ENCODE measurements around the gene LZTR1.

The LZTR1 gene

GRCh38 chr22:20965888-20966855 is 15.9 kb upstream of the LZTR1 start:
- H2AFZ ChIP-seq (ENCODE audit: low read depth): no peak overlapping the region
- no peaks in the 10 kb centered on the region for H3K79me2 ChIP-seq (ENCODE audit: insufficient read depth, low read depth)
- H3K4me1 ChIP-seq (ENCODE audit: low read depth, poor library complexity, severe bottlenecking): peaks cover 5% of the 10 kb centered on the region
- H4K20me1 ChIP-seq (ENCODE audit: insufficient read depth): no peaks in the 10 kb centered on the region
- no peak overlapping the region for H3K27ac ChIP-seq
- peaks cover 11% of the 10 kb centered on the region; the same call in 1 of the 2 replicates for H3K27me3 ChIP-seq (ENCODE audit: insufficient read depth, low read depth)
- H3K36me3 ChIP-seq (ENCODE audit: insufficient read depth): no peaks in the 10 kb centered on the region
- no peak overlapping the region for H3K4me3 ChIP-seq (IDR thresholded peaks at IDR 0.05; ENCODE audit: insufficient read depth, low read depth, low read length)
- no peak overlapping the region for H3K9ac ChIP-seq
- H3K4me2 ChIP-seq: no peak overlapping the region
- no peak for TF ChIP-seq CTCF (conservative IDR thresholded peaks at IDR 0.05; ENCODE audit: low read depth, low read length)

DNA sequence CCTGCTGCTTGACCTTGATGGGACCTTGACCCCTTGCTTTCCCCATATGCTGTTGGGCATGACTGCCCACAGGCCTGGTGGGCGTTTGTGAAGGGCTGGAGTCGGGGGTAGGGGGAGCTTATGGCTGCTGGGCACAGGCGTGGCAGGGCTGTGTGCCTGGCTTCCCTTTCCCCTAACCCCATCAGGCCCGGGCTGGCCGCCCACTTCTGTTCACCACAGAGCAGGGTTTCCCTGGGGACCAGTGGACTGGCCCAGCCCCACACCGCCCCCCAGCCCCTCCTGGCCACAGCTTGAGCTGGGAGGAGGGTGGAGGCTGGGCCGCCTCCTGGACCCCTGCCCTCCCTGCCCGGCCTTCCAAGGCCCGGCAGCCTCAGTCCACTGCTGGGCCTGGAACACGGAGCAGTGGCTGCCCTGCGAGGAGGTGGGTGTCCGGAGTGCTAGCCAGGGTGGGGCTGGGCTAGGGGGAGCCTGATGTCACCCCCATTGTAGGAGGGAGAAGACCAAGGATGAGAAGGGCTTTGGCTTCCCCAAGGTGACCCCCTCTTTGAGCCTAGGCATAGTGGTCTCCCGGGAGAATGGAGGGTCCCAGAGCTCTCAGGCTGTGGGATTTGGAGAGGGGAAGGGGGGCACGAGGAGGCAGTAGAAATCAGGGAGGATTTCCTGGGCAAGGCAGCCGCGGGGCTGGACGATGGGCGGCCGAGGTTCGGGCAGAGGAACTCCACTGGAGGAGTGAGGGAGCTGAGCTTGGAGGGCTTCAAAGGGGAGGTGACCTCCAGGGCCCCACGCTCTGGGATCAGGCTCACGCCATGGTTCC is 15.0 kb upstream of the LZTR1 start, which contains the start of gene AIFM3:
AIFM3 (plus strand) TSS at position 373 of the 814 bp plus-strand sequence. CDS start 690 bp downstream, outside the sequence.
- no peak within 1 kb of the TSS for H3K27ac ChIP-seq
- H3K79me2 ChIP-seq (ENCODE audit: insufficient read depth, low read depth): no peaks in the 10 kb centered on the region
- H3K27me3 ChIP-seq (ENCODE audit: insufficient read depth, low read depth): peaks cover 12% of the 10 kb centered on the region; the same call in 1 of the 2 replicates
- H3K36me3 ChIP-seq (ENCODE audit: insufficient read depth): no peaks in the 10 kb centered on the region
- H4K20me1 ChIP-seq (ENCODE audit: insufficient read depth): no peaks in the 10 kb centered on the region
- no peak for TF ChIP-seq CTCF (conservative IDR thresholded peaks at IDR 0.05; ENCODE audit: low read depth, low read length)
- no peak within 1 kb of the TSS for H3K4me3 ChIP-seq (IDR thresholded peaks at IDR 0.05; ENCODE audit: insufficient read depth, low read depth, low read length)
- no peak within 1 kb of the TSS for H3K4me2 ChIP-seq
- H2AFZ ChIP-seq (ENCODE audit: low read depth): no peak within 1 kb of the TSS
- H3K4me1 ChIP-seq (ENCODE audit: low read depth, poor library complexity, severe bottlenecking): no peaks in the 10 kb centered on the region
- H3K9ac ChIP-seq: no peak within 1 kb of the TSS

- H3K36me3 ChIP-seq (ENCODE audit: insufficient read depth): no peaks in the 10 kb centered on the region
- no peak overlapping the region for H3K4me3 ChIP-seq (IDR thresholded peaks at IDR 0.05; ENCODE audit: insufficient read depth, low read depth, low read length)
- H3K27me3 ChIP-seq (ENCODE audit: insufficient read depth, low read depth): peaks cover 13% of the 10 kb centered on the region; the same call in 1 of the 2 replicates
- no peak overlapping the region for H3K9ac ChIP-seq
- H3K4me2 ChIP-seq: no peak overlapping the region
- no peak for TF ChIP-seq CTCF (conservative IDR thresholded peaks at IDR 0.05; ENCODE audit: low read depth, low read length)
- H3K27ac ChIP-seq: no peak overlapping the region
- no peaks in the 10 kb centered on the region for H4K20me1 ChIP-seq (ENCODE audit: insufficient read depth)
- no peaks in the 10 kb centered on the region for H3K4me1 ChIP-seq (ENCODE audit: low read depth, poor library complexity, severe bottlenecking)
- no peaks in the 10 kb centered on the region for H3K79me2 ChIP-seq (ENCODE audit: insufficient read depth, low read depth)
- no peak overlapping the region for H2AFZ ChIP-seq (ENCODE audit: low read depth)
These were observed 14.3 kb upstream of the LZTR1 start for GRCh38 chr22:20967697-20968211.

GRCh38 chr22:20968281-20968977 is 13.7 kb upstream of the LZTR1 start:
- Histone ChIP-seq H3K27ac (no peak overlapping the region), H3K4me2 (no peak overlapping the region), H4K20me1 (ENCODE audit: insufficient read depth) (no peaks in the 10 kb centered on the region), H3K4me1 (ENCODE audit: low read depth, poor library complexity, severe bottlenecking) (no peaks in the 10 kb centered on the region), H3K9ac (no peak overlapping the region), H3K36me3 (ENCODE audit: insufficient read depth) (no peaks in the 10 kb centered on the region), H3K79me2 (ENCODE audit: insufficient read depth, low read depth) (no peaks in the 10 kb centered on the region), H3K4me3 (IDR thresholded peaks at IDR 0.05; ENCODE audit: insufficient read depth, low read depth, low read length) (no peak overlapping the region), H3K27me3 (ENCODE audit: insufficient read depth, low read depth) (peaks cover 18% of the 10 kb centered on the region; the same call in 1 of the 2 replicates), H2AFZ (ENCODE audit: low read depth) (no peak overlapping the region)
- no peak for TF ChIP-seq CTCF (conservative IDR thresholded peaks at IDR 0.05; ENCODE audit: low read depth, low read length)

Measured in KMS-11 (cell line).